Left lung (tissue), 10 donors: ENCODE measurements around the gene ITIH4. TPM values are rescaled to one million over a fixed set of nuclear protein-coding genes. Genes with fewer than 3 reads are reported as not detected.

Experiments used
- ATAC-seq: fragments of 200-7000 bp; cut with Tn5 transposase; one replicate; pipeline ENCODE4 v1.9.1; 2020; ENCODE audit warnings: moderate library complexity
- DNase-seq, 4 donors: peaks; one replicate each; pipeline ENCODE4 v3.0.0-alpha.2; 2013 to 2020
- H3K27ac ChIP-seq, 2 donors: fragments of 200-600 bp; sonication (generic) in 1 of 2; one replicate each; pipeline versions ENCODE4 v1.5.0 to v1.8.0; 2020 to 2021
- H3K27me3 ChIP-seq, 2 donors: fragments of 200-600 bp; sonication (generic) in 1 of 2; one replicate each; pipeline versions ENCODE4 v1.5.0 to v1.8.0; 2020 to 2021
- H3K36me3 ChIP-seq, 2 donors: fragments of 200-600 bp; sonication (generic) in 1 of 2; one replicate each; pipeline versions ENCODE4 v1.5.0 to v1.8.0; 2020 to 2021
- H3K4me1 ChIP-seq, 2 donors: fragments of 200-600 bp; one replicate each; pipeline ENCODE4 v1.8.0; 2021
- H3K4me3 ChIP-seq, 2 donors: fragments of 200-600 bp; sonication (generic) in 1 of 2; one replicate each; pipeline versions ENCODE4 v1.5.0 to v1.8.0; 2020 to 2021; ENCODE audit warnings: mild to moderate bottlenecking in 1 of 2
- H3K9me3 ChIP-seq, 2 donors: fragments of 200-600 bp; sonication (generic) in 1 of 2; one replicate each; pipeline versions ENCODE4 v1.5.0 to v1.8.0; 2020 to 2021
- intact Hi-C, 2 donors: fragments of 100-400 bp; cut with DNase I; formaldehyde crosslinking; loops; one replicate each; pipeline versions ENCODE4 v1.11.2 to v1.14.2; 2022
- polyA plus RNA-seq, 6 donors: library from polyadenylated mRNA; unstranded; fragments of 120-200 nt; gene quantifications; one replicate each; pipeline ENCODE4 v1.2.1, GENCODE V29; 2013; ENCODE audit not compliant: insufficient read length in 6 of 6
- total RNA-seq, 2 donors: library from RNA; stranded (reverse); fragmentation: NEBNext Ultra II Directional; extraction: Animal tissue kit (Norgen Biotek cat#: 25700); gene quantifications; one replicate each; pipeline ENCODE4 v1.2.1, GENCODE V29; 2021
- TF ChIP-seq, protein P1 (sequence below), 2 donors: fragments of 200-600 bp; sonication (generic) in 1 of 2; IDR thresholded peaks; one replicate each; pipeline versions ENCODE4 v1.5.0 to v1.8.0; 2021; ENCODE audit warnings: antibody characterized with exemption in 2 of 2
- donor health status: DM: no; HTN: yes; CAD: no.
- donor health status: DM: no; HTN: no; CAD: no.

Gene ITIH4
- total and polyA plus RNA-seq, 8 donors = 7.7 to 16.3 (median 9.8) TPM

DNA sequence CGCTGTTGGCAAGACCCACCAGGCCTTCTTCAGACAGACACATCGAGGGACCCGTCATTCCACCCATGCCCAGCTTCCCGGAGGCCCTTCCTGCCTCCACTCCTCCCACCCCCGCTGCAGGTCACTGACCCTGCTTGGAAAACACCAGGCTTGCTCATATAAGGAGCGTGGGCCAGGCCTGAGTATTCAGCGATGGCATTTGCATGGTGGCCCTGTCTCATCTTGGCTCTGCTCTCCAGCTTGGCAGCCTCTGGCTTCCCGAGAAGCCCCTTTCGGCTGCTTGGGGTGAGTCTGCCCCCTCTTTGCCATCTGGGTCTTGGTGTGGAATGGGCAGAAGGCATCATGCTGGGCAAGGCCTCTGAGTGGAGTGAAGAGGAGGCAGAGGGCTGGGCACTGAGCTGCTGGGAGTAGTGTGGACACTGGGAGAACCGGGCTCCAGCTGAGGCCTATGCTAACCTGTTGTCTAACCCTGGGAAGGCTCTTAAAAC lies 35.8 kb downstream of the ITIH4 start, which contains the start of gene ITIH3:
ITIH3 (plus strand) TSS at position 185 of the 488 bp plus-strand sequence; CDS start at position 193, 8 bp downstream.
- Histone ChIP-seq H3K36me3 (no peaks in the 10 kb centered on the region), H3K4me1 (no peaks in the 10 kb centered on the region), H3K27ac (no peak within 1 kb of the TSS), H3K27me3 (no peaks in the 10 kb centered on the region), H3K4me3 (no peak within 1 kb of the TSS), H3K9me3 (no peaks in the 10 kb centered on the region)
- intact Hi-C loops = no loop called here
- DNase-seq (peak in 1 of 4 donors; percentile 33), ATAC-seq (no peak)
- TF ChIP-seq, protein P1, sequence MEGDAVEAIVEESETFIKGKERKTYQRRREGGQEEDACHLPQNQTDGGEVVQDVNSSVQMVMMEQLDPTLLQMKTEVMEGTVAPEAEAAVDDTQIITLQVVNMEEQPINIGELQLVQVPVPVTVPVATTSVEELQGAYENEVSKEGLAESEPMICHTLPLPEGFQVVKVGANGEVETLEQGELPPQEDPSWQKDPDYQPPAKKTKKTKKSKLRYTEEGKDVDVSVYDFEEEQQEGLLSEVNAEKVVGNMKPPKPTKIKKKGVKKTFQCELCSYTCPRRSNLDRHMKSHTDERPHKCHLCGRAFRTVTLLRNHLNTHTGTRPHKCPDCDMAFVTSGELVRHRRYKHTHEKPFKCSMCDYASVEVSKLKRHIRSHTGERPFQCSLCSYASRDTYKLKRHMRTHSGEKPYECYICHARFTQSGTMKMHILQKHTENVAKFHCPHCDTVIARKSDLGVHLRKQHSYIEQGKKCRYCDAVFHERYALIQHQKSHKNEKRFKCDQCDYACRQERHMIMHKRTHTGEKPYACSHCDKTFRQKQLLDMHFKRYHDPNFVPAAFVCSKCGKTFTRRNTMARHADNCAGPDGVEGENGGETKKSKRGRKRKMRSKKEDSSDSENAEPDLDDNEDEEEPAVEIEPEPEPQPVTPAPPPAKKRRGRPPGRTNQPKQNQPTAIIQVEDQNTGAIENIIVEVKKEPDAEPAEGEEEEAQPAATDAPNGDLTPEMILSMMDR (IDR thresholded peaks at IDR 0.05) = no peak

DNA sequence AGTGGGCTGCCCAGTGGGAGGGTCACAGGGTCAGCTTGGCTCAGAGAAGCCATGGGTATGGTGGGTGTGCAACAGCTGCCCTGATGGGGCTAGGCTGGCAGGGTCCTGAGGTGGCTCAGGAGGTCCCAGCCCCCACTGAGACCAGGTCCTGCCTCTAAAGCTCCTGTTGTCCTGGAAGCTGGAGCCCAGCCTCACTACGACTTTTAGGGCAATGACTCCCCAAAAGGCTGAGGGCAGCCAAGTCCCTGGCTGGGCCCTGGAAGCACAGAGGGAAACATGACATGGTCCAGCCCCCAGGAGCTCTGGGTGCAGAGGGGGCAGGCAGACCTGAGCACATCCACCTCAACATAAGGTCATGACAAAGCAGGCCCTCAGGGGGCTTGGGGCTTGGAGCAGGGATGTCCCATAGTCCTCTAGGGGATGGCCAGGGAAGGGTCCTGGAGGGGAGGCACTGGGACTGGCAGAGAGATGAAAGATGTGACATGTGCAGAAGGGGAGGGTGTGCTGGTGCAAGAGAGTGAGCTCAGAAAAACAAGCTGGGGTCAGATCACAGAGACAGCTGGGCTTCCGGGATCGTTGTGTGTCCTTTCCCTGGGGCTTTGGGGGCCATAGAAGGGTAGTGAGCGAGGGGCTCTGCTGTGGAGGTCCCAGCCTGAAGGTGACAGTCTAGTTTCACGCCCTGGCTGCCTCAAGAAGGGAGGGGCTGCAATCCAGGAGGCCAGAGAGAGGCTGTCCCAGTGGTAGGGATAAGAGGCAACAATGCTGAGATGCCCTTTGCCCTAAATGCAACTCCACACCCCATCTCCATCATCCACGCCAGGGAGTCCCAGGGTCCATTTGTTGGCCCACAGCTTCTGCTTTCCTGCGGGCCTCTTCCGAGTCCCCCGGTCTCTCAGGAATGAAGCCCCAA lies 36.5 kb downstream of the ITIH4 start:
- Histone ChIP-seq H3K27ac (no peak overlapping the region), H3K9me3 (no peaks in the 10 kb centered on the region), H3K4me1 (no peaks in the 10 kb centered on the region), H3K4me3 (no peak overlapping the region), H3K27me3 (no peaks in the 10 kb centered on the region), H3K36me3 (no peaks in the 10 kb centered on the region)
- DNase-seq = peak in 1 of 4 donors; percentile 27
- TF ChIP-seq, protein P1 (IDR thresholded peaks at IDR 0.05) = no peak
- no peak for ATAC-seq
- intact Hi-C loops = no loop called here

DNA sequence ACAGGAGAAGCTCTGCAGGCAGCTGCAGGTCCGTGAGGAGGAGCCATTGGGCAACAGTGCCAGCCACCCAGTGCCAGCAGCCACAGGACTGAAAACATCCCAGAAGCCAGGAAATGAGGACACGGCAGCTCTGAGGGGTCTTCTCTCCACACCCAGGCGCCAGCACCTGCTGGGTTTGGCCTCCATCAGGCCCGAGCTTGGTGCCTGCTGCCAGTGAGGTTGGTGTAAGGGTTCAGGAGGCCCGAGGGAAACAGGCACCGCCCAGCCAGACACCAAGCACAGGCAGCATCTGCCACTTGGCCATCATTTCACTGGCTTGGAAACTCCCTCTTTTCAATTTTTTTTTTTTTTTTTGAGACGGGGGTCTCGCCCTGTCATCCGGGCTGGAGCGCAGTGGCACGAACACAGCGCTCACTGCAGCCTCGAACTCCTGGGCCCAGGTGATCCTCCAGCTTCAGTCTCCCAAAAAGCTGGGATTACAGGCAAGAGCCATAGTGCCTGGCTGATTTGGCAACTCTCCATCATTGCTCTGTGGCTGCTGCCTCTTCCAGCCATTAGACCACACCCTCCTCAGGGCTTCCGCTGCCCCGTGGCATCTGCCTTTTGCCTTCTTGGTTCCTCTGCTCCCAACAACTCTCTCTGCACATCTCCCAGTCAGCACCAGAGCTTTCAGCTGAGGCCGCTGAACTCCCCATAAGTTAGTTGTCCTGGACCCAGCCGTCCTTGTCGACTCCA lies 37.3 kb downstream of the ITIH4 start:
- Histone ChIP-seq H3K27me3 (no peaks in the 10 kb centered on the region), H3K4me1 (no peaks in the 10 kb centered on the region), H3K9me3 (no peaks in the 10 kb centered on the region), H3K36me3 (no peaks in the 10 kb centered on the region), H3K4me3 (no peak overlapping the region), H3K27ac (no peak overlapping the region)
- peak in 1 of 4 donors; percentile 38 for DNase-seq
- TF ChIP-seq, protein P1 (IDR thresholded peaks at IDR 0.05) = no peak
- no peak for ATAC-seq
- intact Hi-C loops = no loop called here

DNA sequence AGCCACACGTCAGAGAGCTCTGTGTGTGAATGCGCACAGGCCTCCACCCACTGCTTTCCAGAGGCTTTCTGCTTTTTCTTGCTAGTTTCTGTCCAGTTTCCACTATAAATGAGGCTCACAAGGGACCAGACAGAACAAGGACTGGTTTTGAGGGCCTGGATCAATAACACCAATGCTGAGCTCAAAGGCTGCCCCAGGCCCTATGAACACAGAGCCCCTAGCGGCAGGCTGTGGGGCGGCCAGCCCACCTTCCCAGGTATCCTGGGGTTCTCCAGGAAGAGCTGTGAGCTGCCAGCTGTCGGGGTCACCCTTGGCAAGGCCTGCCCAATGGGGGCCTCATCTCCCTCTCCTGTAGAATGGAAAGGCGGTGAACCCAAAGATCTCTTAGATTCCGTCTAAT lies 38.1 kb downstream of the ITIH4 start:
- ATAC-seq (no peak), DNase-seq (peak in 1 of 4 donors; percentile 40)
- Histone ChIP-seq H3K36me3 (no peaks in the 10 kb centered on the region), H3K4me3 (no peak overlapping the region), H3K27me3 (no peaks in the 10 kb centered on the region), H3K9me3 (no peaks in the 10 kb centered on the region), H3K27ac (no peak overlapping the region), H3K4me1 (no peaks in the 10 kb centered on the region)
- intact Hi-C loops = no loop called here
- TF ChIP-seq, protein P1 (IDR thresholded peaks at IDR 0.05) = no peak

DNA sequence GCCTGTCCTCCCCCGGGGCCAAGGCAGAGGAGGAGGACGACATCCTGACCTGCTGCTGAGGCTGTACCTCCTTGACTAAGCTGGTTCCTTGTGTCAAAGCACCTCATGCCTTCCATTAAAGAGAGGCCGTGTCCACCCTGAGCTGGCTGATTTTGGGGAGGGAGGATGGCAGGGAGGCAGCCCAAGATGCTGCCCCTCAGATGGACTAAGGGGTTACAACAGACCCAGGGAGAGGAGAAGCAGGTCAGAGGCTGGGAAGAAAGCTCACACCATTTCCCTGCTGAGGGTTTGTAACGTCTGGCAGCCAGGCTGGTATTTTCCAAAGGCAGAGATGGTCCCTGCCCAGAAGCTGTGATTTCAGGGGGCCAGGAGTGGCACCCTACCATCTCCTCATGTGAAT lies 38.5 kb downstream of the ITIH4 start:
- H3K9me3 ChIP-seq = no peaks in the 10 kb centered on the region
- no peaks in the 10 kb centered on the region for H3K36me3 ChIP-seq
- intact Hi-C loops = no loop called here
- H3K4me1 ChIP-seq = no peaks in the 10 kb centered on the region
- no peak overlapping the region for H3K4me3 ChIP-seq
- no peak for DNase-seq
- ATAC-seq = no peak
- TF ChIP-seq, protein P1 (IDR thresholded peaks at IDR 0.05) = no peak
- H3K27ac ChIP-seq = no peak overlapping the region
- no peaks in the 10 kb centered on the region for H3K27me3 ChIP-seq
